ENCODE measurements around the gene TMEM119.

GRCh38 chr12:108604208-108604941 lies 6.5 kb upstream of the TMEM119 start:
- no peak for TF ChIP-seq CTCF (IDR thresholded peaks at IDR 0.05)
- no peak for TF ChIP-seq POLR2A (IDR thresholded peaks at IDR 0.05)

Measured in adrenal gland (tissue), 5 donors.